ELR (cell line): ENCODE results near the gene CLCN2.

Source experiments
- DNase-seq: peaks from one replicate; pipeline ENCODE4 v3.0.0-alpha.2; 2015; ENCODE audit warnings: low read depth

Gene CLCN2

DNA sequence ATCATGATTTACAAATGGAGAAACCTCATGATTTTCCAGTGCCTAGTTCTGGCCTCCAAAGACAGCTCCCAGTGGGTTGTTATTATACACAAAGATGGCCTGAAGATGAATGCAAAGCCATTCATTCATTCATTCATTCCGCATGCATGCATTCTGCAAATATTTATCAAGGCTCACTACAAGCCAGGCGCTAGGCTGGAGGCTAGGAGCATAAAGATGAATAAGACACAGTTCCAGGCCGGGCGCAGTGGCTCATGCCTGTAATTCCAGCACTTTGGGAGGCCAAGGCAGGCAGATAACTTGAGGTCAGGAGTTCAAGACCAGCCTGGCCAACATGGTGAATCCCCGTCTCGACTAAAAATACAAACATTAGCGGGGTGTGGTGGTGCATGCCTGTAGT lies 64.8 kb downstream of the CLCN2 start:
- no peak for DNase-seq
